ENCODE data around the gene RFC1.

GRCh38 chr4:39259571-39260330 is 106.4 kb downstream of the RFC1 start:
- TF ChIP-seq CTCF (IDR thresholded peaks at IDR 0.05 in 8 of 11, conservative IDR thresholded peaks at IDR 0.05 in 3 of 11) (no peak), POLR2A (IDR thresholded peaks at IDR 0.05) (no peak), POLR2AphosphoS5 (IDR thresholded peaks at IDR 0.05) (no peak)

Data from spleen (tissue), 7 donors.